Non-pigmented ciliary epithelial cell (primary cell): ENCODE measurements around the gene NCAM2.
A peak's percentile ranks its signal among the peaks of the same experiment; 100 is the strongest.
"Not testable (repeated sequence)": the region's sequence is repeated elsewhere in the genome, so short reads cannot be mapped to it uniquely, and the experiment has no call there.

ENCODE experiments used
- DNase-seq: peaks from one replicate; pipeline ENCODE4 v3.0.0-alpha.2; 2010; ENCODE audit warnings: low read depth

The NCAM2 gene

GRCh38 chr21:21103692-21104091, 105.5 kb downstream of the NCAM2 start:
- DNase-seq = no peak

- no peak for DNase-seq
These were observed 111.5 kb downstream of the NCAM2 start for GRCh38 chr21:21109736-21110135.

- DNase-seq = no peak
These were observed 113.2 kb downstream of the NCAM2 start for GRCh38 chr21:21111309-21111920.

- no peak for DNase-seq
These were observed 116.3 kb downstream of the NCAM2 start for GRCh38 chr21:21114461-21114860.

- DNase-seq = no peak
These were observed 120.9 kb downstream of the NCAM2 start for GRCh38 chr21:21119091-21119490.

- DNase-seq = no peak
These were observed 124.5 kb downstream of the NCAM2 start for GRCh38 chr21:21122680-21123079.

GRCh38 chr21:21132390-21132789, 134.2 kb downstream of the NCAM2 start:
- DNase-seq = no peak

GRCh38 chr21:21137986-21138385, 139.8 kb downstream of the NCAM2 start:
- DNase-seq = peak; percentile 84

- no peak for DNase-seq
These were observed 148.6 kb downstream of the NCAM2 start for GRCh38 chr21:21146587-21147373.

- no peak for DNase-seq
These were observed 149.2 kb downstream of the NCAM2 start for GRCh38 chr21:21147374-21147745.

- DNase-seq = no peak
These were observed 149.8 kb downstream of the NCAM2 start for GRCh38 chr21:21148009-21148408.

- no peak for DNase-seq
These were observed 150.3 kb downstream of the NCAM2 start for GRCh38 chr21:21148514-21148913.

GRCh38 chr21:21149445-21149844, 151.2 kb downstream of the NCAM2 start:
- not testable (repeated sequence) for DNase-seq

GRCh38 chr21:21151231-21151630, 153.0 kb downstream of the NCAM2 start:
- no peak for DNase-seq

- DNase-seq = no peak
These were observed 158.2 kb downstream of the NCAM2 start for GRCh38 chr21:21156397-21156796.

GRCh38 chr21:21156957-21157356, 158.7 kb downstream of the NCAM2 start:
- DNase-seq = no peak

GRCh38 chr21:21158376-21158918, 160.2 kb downstream of the NCAM2 start:
- DNase-seq = no peak

- no peak for DNase-seq
These were observed 161.2 kb downstream of the NCAM2 start for GRCh38 chr21:21159253-21159899.

GRCh38 chr21:21162786-21163185, 164.6 kb downstream of the NCAM2 start:
- DNase-seq = no peak

- peak; percentile 49 for DNase-seq
These were observed 165.7 kb downstream of the NCAM2 start for GRCh38 chr21:21163904-21164303.

- DNase-seq = peak; percentile 97
These were observed 166.9 kb downstream of the NCAM2 start for GRCh38 chr21:21165063-21165645.

GRCh38 chr21:21174676-21175075, 176.5 kb downstream of the NCAM2 start:
- no peak for DNase-seq
